Measurements from ENCODE around the gene TOLLIP.
"Not testable (repeated sequence)": the region's sequence is repeated elsewhere in the genome, so short reads cannot be mapped to it uniquely, and the experiment has no call there.

Gene TOLLIP

DNA sequence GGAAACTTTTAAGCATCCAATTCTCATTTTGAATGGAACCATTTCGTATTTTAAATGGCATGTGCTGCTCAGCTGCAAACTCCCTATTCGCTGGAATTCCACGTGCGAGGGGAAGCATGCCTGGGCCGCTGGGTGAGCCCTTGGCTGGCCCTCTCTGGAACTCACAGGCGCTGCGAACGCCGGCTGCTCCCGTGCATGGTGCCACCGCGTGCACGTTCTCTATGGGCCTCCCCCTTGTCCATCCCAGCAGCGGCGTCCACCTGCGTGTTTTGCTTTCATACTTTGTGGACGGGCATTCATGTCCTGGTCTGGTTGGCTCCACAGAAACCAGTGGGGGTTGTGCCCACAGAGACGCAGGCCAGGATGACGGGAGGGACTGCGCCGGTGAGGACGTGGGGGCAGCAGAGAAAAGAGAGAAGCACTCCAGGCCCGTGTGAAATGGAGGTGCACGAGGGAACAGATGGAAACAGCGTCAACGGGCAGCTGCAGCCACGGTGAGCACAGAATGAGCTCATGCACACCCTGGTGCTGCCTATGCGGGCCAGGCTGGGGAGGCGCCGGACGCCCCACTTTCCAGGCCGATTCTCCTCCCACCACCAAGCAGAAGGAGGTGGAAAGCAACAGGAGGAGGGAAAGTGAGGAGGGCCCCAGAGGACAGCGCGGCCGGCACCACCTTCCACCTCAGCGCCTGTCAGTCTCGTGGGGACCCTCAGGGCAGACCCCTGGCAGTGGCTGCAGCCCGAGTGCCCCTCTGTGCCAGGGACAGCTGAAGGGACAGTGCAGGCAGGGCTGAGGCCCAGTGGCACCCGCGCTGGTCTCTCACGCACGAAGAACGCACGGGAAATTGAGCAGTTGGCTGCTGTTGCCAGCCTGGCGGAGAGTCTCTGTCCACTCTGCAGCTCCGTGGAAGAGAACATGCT, 29.1 kb downstream of the TOLLIP start:
- DNase-seq = no peak

DNA sequence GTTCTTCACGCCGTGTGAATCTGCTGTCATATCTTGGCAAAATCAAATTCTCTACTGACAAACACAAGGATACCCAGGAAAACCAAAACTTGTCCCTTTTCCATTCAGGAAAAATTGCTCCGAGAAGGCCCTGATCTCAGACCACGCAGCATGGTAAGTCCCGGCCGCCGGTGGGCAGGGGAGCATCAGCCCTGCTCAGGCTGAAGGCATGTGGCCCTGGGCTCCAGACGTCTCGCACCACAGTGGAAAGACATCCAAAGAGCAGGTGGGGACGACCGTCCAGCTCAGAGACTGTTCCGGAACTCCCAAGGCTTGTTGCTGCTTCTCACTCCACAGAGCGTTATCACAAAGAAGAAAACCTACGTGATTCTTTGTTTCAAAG, 29.8 kb downstream of the TOLLIP start:
- DNase-seq = no peak

GRCh38 chr11:1278766-1279673, 30.4 kb downstream of the TOLLIP start:
- DNase-seq = no peak

DNA sequence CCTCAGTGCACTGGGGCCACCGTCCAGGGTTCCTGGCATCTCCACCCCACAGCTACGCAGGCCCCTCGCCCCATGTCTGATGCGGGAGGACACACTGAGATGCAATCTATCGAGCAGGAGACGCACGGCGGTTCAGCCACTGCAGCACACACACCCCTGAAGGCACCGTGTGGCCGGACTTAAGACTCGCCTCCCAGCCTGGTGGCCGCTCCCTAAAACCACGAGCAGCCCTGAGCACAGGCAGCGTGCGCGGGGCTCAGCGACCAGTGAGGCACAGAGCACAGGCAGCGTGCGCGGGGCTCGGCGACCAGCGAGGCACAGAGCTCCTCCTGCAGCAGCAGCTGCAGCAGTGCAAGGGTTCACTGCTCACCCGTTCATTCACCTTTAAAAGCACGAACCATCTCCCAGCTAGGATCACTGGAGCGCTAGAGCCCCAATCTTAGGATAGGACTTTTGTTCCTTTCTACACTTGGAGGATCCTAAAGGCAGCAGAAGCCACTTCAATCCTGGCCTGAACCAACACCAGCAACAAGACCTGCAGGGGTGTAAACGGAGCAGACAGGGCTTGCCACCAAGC, 31.4 kb downstream of the TOLLIP start:
- DNase-seq = no peak

DNA sequence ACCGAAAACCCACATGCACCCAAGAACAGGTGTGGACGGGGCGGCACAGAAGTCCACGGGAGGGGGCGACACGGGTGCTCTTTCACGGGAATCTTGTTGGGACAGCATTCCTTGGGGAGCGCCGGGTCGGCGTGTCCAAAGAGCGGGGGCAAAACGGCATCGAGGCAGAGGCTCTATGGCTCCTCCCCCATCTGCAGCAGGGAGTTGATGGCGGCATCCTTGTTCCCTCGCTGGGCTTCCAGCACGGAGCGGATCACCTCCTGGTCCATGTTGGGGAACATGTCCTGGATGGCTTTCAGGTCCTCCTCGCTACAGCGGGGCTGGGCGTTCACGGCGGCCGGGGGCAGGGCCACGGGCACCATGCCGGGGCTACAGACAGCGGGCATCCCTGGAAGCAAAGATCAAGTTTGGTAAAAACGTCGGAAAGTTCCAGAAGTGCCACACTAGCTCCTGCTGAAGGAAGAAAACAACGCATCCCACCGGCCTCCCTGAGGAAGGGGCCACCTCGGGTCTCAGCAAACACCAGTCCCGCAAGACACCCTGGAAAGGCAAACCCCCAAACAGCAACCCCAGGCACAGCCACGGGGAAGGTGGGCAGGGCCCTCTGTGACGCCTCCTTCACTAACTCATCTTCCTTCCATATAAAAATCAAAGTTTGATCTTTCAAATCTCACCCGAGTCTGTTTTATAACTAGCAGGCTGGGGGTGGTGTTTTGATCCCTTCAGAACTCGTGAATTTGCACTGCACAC, 32.4 kb downstream of the TOLLIP start:
- no peak for DNase-seq

DNA sequence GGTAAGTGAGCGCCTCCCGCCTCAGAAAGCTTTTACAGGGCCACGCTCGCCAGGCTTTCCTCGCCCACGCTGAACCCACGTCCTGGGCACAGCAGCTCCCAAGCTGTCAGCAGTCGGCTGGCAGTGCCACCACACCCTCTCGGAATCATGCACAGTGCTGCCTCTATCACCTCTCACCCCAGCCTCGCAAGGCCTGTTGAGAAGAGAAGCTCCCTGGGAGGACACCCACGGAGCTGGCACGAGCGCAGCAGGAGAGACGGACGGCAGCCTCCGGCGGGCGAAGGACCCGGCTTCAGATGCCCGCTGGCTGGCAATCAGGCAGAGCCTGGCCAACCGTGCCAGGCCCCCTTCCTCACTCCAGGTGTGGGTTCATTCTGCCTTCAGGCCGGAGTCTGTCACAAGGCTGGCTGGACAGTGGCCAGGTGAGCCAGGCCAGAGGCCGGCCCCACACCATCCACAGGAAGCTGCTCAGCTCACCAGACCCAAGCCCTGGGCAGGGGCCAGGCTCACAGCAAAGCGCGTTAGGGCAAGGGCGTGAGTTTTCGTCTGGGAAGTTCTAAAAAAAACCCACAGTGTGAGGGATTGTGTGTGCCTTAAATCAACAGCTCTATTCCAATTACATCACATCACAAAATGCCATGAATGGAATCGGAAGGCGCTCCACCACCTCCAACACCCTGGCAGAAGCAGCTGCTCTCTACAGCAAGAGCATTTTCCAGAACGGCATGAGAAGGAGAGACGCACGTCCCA, 33.2 kb downstream of the TOLLIP start:
- no peak for DNase-seq

- DNase-seq = no peak
These were observed 34.4 kb downstream of the TOLLIP start for GRCh38 chr11:1275021-1275420.

DNA sequence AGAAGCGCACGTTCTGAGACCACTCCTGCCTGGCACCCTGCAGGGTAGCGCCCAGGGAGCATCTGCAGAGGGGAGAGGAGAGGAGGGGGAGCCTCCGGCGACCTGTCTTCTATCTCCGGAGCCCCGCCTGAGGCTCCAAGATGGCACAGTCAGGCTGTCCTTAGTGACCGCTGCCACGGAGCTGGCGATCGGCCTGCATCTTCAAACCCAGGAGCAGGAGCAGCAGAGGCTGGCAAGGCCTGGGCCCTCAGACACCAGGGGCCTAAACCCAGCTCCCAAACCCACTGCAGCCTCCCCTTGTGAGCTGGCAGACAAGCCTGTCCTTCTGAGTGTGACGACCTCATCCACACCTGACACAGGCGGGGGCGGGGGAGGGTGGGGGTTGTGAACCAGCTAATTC, 34.9 kb downstream of the TOLLIP start:
- DNase-seq = no peak

- DNase-seq = no peak
These were observed 36.9 kb downstream of the TOLLIP start for GRCh38 chr11:1272531-1272930.

DNA sequence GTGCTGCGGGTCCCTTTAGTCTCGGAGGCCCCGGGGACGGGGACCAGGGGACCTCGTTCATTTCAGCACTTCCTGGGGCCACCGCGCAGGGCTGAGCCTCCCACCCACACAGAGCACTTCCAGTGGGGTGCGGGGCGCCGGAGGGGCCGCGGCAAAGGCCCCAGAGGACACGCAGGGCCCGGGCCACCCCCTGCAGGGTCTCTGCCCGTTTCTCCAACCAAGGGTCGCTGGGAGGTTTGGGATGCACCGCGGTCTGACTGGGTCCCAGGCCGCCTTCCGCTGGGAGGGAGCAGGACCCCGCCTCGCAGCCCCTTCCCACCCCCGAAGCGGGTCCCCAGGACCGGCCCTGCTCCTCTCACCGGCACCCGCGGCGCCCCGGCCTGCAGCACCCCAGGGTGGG, 37.5 kb downstream of the TOLLIP start:
- no peak for DNase-seq

DNA sequence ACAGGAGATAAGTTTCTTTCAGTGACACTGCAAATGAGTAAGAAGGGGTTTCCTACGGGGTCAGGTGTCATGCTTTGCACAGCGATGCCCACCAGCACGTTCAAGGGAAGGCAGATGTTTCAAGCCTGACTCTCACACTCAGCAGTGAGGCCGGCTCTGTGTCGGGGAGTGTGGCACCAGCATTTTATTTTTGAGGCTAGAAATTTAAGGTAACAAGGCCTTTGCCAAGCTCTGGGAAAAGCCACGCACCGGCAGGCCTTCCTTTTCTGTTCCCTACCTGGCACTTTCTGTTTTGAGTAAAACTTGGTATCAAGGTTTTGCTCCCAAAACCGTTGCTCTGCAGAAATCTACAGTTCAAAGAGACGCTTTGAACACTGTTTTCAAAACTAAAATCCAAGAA, 38.0 kb downstream of the TOLLIP start:
- no peak for DNase-seq

DNA sequence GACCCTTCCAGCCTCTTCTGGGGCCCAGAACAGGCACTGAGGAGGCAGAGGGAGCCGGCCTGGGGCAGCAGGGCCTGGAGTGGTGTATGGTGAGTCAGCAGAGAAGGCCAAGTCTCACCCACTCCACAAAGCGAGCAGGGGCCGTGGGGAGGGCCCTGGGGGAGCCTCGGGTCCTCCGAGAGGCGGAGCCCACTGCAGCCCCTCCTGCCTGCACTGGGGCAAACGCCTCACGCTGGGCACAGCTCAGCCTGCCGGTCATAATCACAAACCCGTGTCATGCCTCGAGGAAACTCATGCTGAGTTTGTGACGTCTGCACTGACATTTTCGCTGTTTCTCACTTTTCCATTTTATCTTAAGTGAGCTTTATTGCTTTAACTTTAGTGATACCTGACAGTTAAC, 38.4 kb downstream of the TOLLIP start:
- DNase-seq = no peak

DNA sequence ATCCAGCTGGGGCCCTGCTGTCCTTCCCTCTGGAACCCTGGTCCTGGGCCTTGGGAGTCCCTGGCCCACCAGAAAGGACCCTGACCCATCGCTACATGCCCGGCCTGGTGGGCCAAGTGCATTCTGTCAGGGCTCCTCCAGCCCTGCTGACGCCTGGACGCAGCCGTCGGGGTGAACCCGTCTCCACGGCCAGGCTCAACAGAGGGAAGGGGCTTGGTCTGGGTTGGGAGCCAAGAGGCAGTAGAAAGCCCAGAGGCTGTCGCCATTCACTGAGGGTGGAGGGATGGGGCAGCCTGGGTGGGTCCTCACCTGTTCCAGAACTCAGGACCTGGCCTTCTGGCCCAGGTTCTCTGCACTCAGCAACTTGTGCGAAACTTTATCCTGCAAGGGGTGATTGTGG, 39.0 kb downstream of the TOLLIP start:
- no peak for DNase-seq

- DNase-seq = no peak
These were observed 39.5 kb downstream of the TOLLIP start for GRCh38 chr11:1269957-1270356.

- no peak for DNase-seq
These were observed 41.9 kb downstream of the TOLLIP start for GRCh38 chr11:1267441-1268100.

GRCh38 chr11:1266976-1267375, 42.5 kb downstream of the TOLLIP start:
- not testable (repeated sequence) for DNase-seq

DNA sequence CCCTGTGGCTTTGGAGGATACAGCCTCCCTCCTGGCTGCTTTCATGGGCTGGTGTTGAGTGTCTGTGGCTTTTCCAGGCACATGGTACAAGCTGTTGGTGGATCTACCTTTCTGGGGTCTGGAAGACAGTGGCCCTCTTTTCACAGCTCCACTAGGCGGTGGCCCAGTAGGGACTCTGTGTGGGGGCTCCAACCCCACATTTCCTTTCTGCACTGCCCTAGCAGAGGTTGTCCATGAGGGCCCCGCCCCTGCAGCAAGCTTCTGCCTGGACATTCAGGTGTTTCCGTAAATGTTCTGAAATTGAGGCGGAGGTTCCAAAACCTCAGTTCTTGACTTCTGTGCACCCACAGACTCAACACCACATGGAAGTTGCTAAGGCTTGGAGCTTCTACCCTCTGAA, 44.0 kb downstream of the TOLLIP start:
- not testable (repeated sequence) for DNase-seq

DNA sequence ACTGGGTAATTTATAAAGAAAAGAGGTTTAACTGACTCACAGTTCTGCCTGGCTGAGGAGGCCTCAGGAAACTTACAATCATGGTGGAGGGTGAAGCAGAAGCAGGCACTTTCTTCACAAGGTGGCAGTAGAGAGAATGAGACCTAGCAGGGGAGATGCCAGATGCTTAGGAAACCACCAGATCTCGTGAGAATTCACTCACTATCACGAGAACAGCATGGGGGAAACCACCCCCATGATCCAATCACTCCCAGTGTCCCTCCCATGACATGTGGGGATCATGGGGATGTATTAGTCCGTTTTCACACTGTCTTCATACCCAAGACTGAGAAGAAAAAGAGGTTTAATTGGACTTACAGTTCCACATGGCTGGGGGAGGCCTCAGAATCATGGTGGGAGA, 45.0 kb downstream of the TOLLIP start:
- peak; percentile 1 for DNase-seq

- DNase-seq = no peak
These were observed 46.4 kb downstream of the TOLLIP start for GRCh38 chr11:1263010-1263409.

GRCh38 chr11:1262172-1263006, 47.0 kb downstream of the TOLLIP start:
- DNase-seq = peak; percentile 69
